ENCODE measurements around the gene TOMM40L.

Gene TOMM40L

GRCh38 chr1:161197560-161198193 lies 28.2 kb upstream of the TOMM40L start:
- DNase-seq (ENCODE audit: low read depth, low spot score), result no peak

- no peak for DNase-seq (ENCODE audit: low read depth, low spot score)
Observed at GRCh38 chr1:161198194-161198896, 27.5 kb upstream of the TOMM40L start.

GRCh38 chr1:161198897-161199431 lies 26.9 kb upstream of the TOMM40L start, which contains the start of gene ADAMTS4:
Gene ADAMTS4 (minus strand): TSS chr1:161199054. CDS start chr1:161198627, 427 bp downstream.
- DNase-seq (ENCODE audit: low read depth, low spot score), result no peak

- DNase-seq (ENCODE audit: low read depth, low spot score), result no peak
Observed at GRCh38 chr1:161199506-161200139, 26.2 kb upstream of the TOMM40L start.

GRCh38 chr1:161200421-161200991 lies 25.4 kb upstream of the TOMM40L start:
- no peak for DNase-seq (ENCODE audit: low read depth, low spot score)

GRCh38 chr1:161200992-161201835 lies 24.6 kb upstream of the TOMM40L start:
- no peak for DNase-seq (ENCODE audit: low read depth, low spot score)

GRCh38 chr1:161201836-161202712 lies 23.8 kb upstream of the TOMM40L start, which contains the start of gene NDUFS2:
Gene NDUFS2 (plus strand): TSS chr1:161202367. CDS start chr1:161202386, 19 bp downstream.
- peak; percentile 93 for DNase-seq (ENCODE audit: low read depth, low spot score)

- DNase-seq (ENCODE audit: low read depth, low spot score), result no peak
Observed at GRCh38 chr1:161206411-161207140, 19.3 kb upstream of the TOMM40L start.

GRCh38 chr1:161207173-161207572 lies 18.7 kb upstream of the TOMM40L start:
- no peak for DNase-seq (ENCODE audit: low read depth, low spot score)

GRCh38 chr1:161209790-161210409 lies 16.0 kb upstream of the TOMM40L start:
- no peak for DNase-seq (ENCODE audit: low read depth, low spot score)

GRCh38 chr1:161214369-161214768 lies 11.5 kb upstream of the TOMM40L start:
- no peak for DNase-seq (ENCODE audit: low read depth, low spot score)

- DNase-seq (ENCODE audit: low read depth, low spot score), result no peak
Observed at GRCh38 chr1:161215076-161215475, 10.8 kb upstream of the TOMM40L start, which contains the start of gene FCER1G. Gene FCER1G (plus strand): TSS chr1:161215295. CDS start chr1:161215322, 27 bp downstream.

GRCh38 chr1:161216945-161217712 lies 8.7 kb upstream of the TOMM40L start:
- DNase-seq (ENCODE audit: low read depth, low spot score), result no peak

- no peak for DNase-seq (ENCODE audit: low read depth, low spot score)
Observed at GRCh38 chr1:161217831-161218230, 8.0 kb upstream of the TOMM40L start.

GRCh38 chr1:161218301-161219077 lies 7.4 kb upstream of the TOMM40L start:
- DNase-seq (ENCODE audit: low read depth, low spot score), result no peak

GRCh38 chr1:161219078-161219892 lies 6.6 kb upstream of the TOMM40L start:
- no peak for DNase-seq (ENCODE audit: low read depth, low spot score)
